HepG2 (cell line): ENCODE results near the gene ANKRD29. TPM values are rescaled to one million over a fixed set of nuclear protein-coding genes. Genes with fewer than 3 reads are reported as not detected.

Source experiments
- ARNT2 ChIP-seq: sonication (generic); formaldehyde crosslinking; IDR thresholded peaks from 2 replicates; pipeline ENCODE4 v1.8.0; 2022; ENCODE audit warnings: mild to moderate bottlenecking, low read depth, missing genetic modification reagents, moderate library complexity
- ATRX ChIP-seq: sonication (generic); formaldehyde crosslinking; IDR thresholded peaks from 2 replicates; pipeline ENCODE4 v1.4.0; 2020; ENCODE audit warnings: missing genetic modification reagents, borderline replicate concordance
- CBX2 ChIP-seq, 2 experiments: fragments of 200-600 bp in 1 of 2; sonication (generic); formaldehyde crosslinking in 1 of 2; IDR thresholded peaks; 2 replicates each; pipeline versions ENCODE4 v1.7.0 to v1.8.1; 2018 to 2022; ENCODE audit warnings: low read depth in 2 of 2, low read length in 1 of 2, mild to moderate bottlenecking in 1 of 2, missing genetic modification reagents in 1 of 2
- CCDC6 ChIP-seq: sonication (generic); formaldehyde crosslinking; IDR thresholded peaks from 2 replicates; pipeline ENCODE4 v1.8.1; 2022; ENCODE audit warnings: mild to moderate bottlenecking, missing genetic modification reagents, moderate library complexity
- HCFC1 ChIP-seq: fragments of 150-350 bp; IDR thresholded peaks from 2 replicates; pipeline ENCODE4 v1.6.1; 2014; ENCODE audit warnings: low read depth, low read length
- HNRNPH1 ChIP-seq: fragments of 200-400 bp; formaldehyde crosslinking; optimal IDR thresholded peaks from 2 replicates; pipeline ENCODE3; 2017; ENCODE audit warnings: mild to moderate bottlenecking, low read depth, low read length
- JARID2 ChIP-seq: sonication (generic); formaldehyde crosslinking; IDR thresholded peaks from 2 replicates; pipeline ENCODE4 v1.8.1; 2023; ENCODE audit warnings: missing genetic modification reagents, inconsistent platforms; ENCODE audit not compliant: insufficient replicate concordance
- KDM5B ChIP-seq: sonication (generic); formaldehyde crosslinking; IDR thresholded peaks from 2 replicates; pipeline ENCODE4 v1.4.0; 2020; ENCODE audit warnings: missing genetic modification reagents, mild to moderate bottlenecking, borderline replicate concordance
- KDM6A ChIP-seq: IDR thresholded peaks from 2 replicates; pipeline ENCODE4 v1.6.1; 2016; ENCODE audit warnings: low read depth
- NFATC3 ChIP-seq: sonication (generic); formaldehyde crosslinking; IDR thresholded peaks from 2 replicates; pipeline ENCODE4 v1.5.1; 2020; ENCODE audit warnings: mild to moderate bottlenecking, missing genetic modification reagents
- NFIC ChIP-seq: IDR thresholded peaks from 2 replicates; pipeline ENCODE4 v1.6.1; 2012; ENCODE audit warnings: mild to moderate bottlenecking, low read length, inconsistent platforms
- STAG1 ChIP-seq: sonication (generic); formaldehyde crosslinking; IDR thresholded peaks from 2 replicates; pipeline ENCODE4 v1.4.0; 2020; ENCODE audit warnings: missing genetic modification reagents
- TBP ChIP-seq: sonication (generic); formaldehyde crosslinking; IDR thresholded peaks from 2 replicates; pipeline ENCODE4 v1.5.0; 2020; ENCODE audit warnings: missing genetic modification reagents
- U2AF2 ChIP-seq: fragments of 200-400 bp; formaldehyde crosslinking; IDR thresholded peaks from 2 replicates; pipeline ENCODE4 v1.6.1; 2017; ENCODE audit warnings: low read depth, mild to moderate bottlenecking, low read length
- ZNF10 ChIP-seq: sonication (generic); formaldehyde crosslinking; IDR thresholded peaks from 2 replicates; pipeline ENCODE4 v1.4.0; 2020; ENCODE audit warnings: mild to moderate bottlenecking, low read depth, missing genetic modification reagents, borderline replicate concordance
- ZNF225 ChIP-seq: sonication (generic); formaldehyde crosslinking; IDR thresholded peaks from 2 replicates; pipeline ENCODE4 v1.4.0; 2020; ENCODE audit warnings: mild to moderate bottlenecking, missing genetic modification reagents
- ZNF350 ChIP-seq: sonication (generic); formaldehyde crosslinking; IDR thresholded peaks from 2 replicates; pipeline ENCODE4 v1.4.0; 2020; ENCODE audit warnings: mild to moderate bottlenecking, low read depth, missing genetic modification reagents, borderline replicate concordance
- ZNF7 ChIP-seq: IDR thresholded peaks from 2 replicates; pipeline ENCODE4 v1.6.1; 2016; ENCODE audit warnings: missing biosample characterization, missing genetic modification reagents
- ZNF777 ChIP-seq: sonication (generic); formaldehyde crosslinking; IDR thresholded peaks from 2 replicates; pipeline ENCODE4 v1.4.0; 2020; ENCODE audit warnings: missing genetic modification reagents
- ZNF839 ChIP-seq: sonication (generic); formaldehyde crosslinking; IDR thresholded peaks from 2 replicates; pipeline ENCODE4 v1.4.0; 2020; ENCODE audit warnings: missing genetic modification reagents, mild to moderate bottlenecking, borderline replicate concordance
- ZNF891 ChIP-seq: sonication (generic); formaldehyde crosslinking; IDR thresholded peaks from 2 replicates; pipeline ENCODE4 v1.5.0; 2020; ENCODE audit warnings: mild to moderate bottlenecking, missing genetic modification reagents
- polyA plus RNA-seq, 8 experiments: library from polyadenylated mRNA; depleted of rRNA in 3 of 8; stranded (reverse) in 7 of 8; unstranded in 1 of 8; fragments of >200 nt; fragmentation: Illumina TruSeq in 4 of 8; extraction: Trizol in 4 of 8; gene quantifications; 2 replicates each; pipeline versions ENCODE4 v1.2.1 to v1.2.3, GENCODE V29; 2011 to 2016; ENCODE audit warnings: low read depth in 4 of 8, missing spikeins in 1 of 8, mixed read lengths in 1 of 8; ENCODE audit not compliant: insufficient read depth in 1 of 8
- total RNA-seq, 5 experiments: library from RNA; depleted of rRNA; stranded (reverse); fragments of >200 nt; fragmentation: Illumina TruSeq; extraction: Trizol; gene quantifications; 2 replicates each; pipeline ENCODE4 v1.2.3, GENCODE V29; 2016; ENCODE audit warnings: low read depth in 1 of 5
- TF ChIP-seq, protein P1 (sequence below): sonication (generic); formaldehyde crosslinking; IDR thresholded peaks from 2 replicates; pipeline ENCODE4 v1.4.0; 2020; ENCODE audit warnings: mild to moderate bottlenecking, low read depth, missing genetic modification reagents
- TF ChIP-seq, protein P2 (sequence below): sonication (generic); formaldehyde crosslinking; IDR thresholded peaks from 2 replicates; pipeline ENCODE4 v1.4.0; 2020; ENCODE audit warnings: missing genetic modification reagents, borderline replicate concordance
- TF ChIP-seq, protein P3 (sequence below): sonication (generic); formaldehyde crosslinking; conservative IDR thresholded peaks from 2 replicates; pipeline ENCODE4 v1.8.0; 2022; ENCODE audit warnings: mild to moderate bottlenecking, moderate library complexity, missing genetic modification reagents

Gene ANKRD29
- total and polyA plus RNA-seq, 2 of the 13 experiments (the other 11 are each of a cell fraction or from before 2014, with no cell fraction given) = not detected

DNA sequence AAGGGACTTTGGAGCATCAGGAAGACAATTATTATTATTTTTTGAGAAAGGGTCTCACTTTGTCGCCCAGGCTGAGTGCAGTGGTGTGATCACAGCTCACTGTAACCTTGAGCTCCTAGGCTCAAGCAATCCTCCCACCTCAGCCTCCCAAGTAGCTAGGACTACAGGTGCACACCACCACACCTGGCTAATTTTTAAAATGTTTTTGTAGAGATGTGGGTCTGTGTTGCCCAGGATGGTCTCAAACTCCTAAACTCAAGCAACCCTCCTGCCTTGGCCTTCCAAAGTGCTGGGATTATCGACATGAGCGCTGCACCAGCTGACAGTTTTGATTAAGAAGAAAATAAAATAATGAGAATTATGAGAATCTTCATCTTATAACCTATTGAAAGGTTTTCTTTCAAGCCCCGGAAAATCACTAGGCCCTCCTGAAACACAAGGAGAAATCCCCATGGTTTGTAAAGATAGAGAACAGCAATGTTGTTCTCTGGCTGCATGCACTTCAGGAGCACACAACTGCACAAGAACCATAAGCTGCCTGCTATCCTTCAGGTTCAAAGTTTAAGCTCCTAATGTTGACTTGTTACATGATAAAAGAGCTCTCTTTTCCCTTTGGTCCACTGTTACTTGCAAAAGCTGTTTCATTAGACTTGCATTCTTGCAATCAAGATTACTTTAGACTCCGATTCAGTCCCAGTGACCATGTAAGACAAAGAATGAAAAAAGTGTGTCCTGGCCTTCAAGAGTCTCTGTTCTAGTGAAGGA lies 93.2 kb downstream of the ANKRD29 start (continued):
- TF ChIP-seq U2AF2 = no peak
- TF ChIP-seq NFATC3 = no peak
- no peak for TF ChIP-seq ARNT2 (CRISPR knock-in tag)
- no peak for TF ChIP-seq ZNF891 (CRISPR knock-in tag)
- no peak for TF ChIP-seq ZNF225 (CRISPR knock-in tag)
- no peak for TF ChIP-seq ZNF10
- TF ChIP-seq NFIC = no peak
- no peak for TF ChIP-seq STAG1 (CRISPR knock-in tag)
- TF ChIP-seq ZNF839 = no peak
- TF ChIP-seq ATRX (CRISPR knock-in tag) = no peak
- no peak for TF ChIP-seq TBP (CRISPR knock-in tag)
- no peak for TF ChIP-seq ZNF350
- no peak for TF ChIP-seq ZNF777 (CRISPR knock-in tag)
- no peak for TF ChIP-seq ZNF7
- no peak for TF ChIP-seq HCFC1
- TF ChIP-seq CBX2 (IDR thresholded peaks at IDR 0.05; ENCODE audit: low read depth, low read length) = no peak
- no peak for TF ChIP-seq CBX2 (CRISPR knock-in tag; IDR thresholded peaks at IDR 0.05; ENCODE audit: low read depth)
- TF ChIP-seq, protein P1, sequence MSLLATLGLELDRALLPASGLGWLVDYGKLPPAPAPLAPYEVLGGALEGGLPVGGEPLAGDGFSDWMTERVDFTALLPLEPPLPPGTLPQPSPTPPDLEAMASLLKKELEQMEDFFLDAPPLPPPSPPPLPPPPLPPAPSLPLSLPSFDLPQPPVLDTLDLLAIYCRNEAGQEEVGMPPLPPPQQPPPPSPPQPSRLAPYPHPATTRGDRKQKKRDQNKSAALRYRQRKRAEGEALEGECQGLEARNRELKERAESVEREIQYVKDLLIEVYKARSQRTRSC (CRISPR knock-in tag) = no peak
- TF ChIP-seq, protein P2, sequence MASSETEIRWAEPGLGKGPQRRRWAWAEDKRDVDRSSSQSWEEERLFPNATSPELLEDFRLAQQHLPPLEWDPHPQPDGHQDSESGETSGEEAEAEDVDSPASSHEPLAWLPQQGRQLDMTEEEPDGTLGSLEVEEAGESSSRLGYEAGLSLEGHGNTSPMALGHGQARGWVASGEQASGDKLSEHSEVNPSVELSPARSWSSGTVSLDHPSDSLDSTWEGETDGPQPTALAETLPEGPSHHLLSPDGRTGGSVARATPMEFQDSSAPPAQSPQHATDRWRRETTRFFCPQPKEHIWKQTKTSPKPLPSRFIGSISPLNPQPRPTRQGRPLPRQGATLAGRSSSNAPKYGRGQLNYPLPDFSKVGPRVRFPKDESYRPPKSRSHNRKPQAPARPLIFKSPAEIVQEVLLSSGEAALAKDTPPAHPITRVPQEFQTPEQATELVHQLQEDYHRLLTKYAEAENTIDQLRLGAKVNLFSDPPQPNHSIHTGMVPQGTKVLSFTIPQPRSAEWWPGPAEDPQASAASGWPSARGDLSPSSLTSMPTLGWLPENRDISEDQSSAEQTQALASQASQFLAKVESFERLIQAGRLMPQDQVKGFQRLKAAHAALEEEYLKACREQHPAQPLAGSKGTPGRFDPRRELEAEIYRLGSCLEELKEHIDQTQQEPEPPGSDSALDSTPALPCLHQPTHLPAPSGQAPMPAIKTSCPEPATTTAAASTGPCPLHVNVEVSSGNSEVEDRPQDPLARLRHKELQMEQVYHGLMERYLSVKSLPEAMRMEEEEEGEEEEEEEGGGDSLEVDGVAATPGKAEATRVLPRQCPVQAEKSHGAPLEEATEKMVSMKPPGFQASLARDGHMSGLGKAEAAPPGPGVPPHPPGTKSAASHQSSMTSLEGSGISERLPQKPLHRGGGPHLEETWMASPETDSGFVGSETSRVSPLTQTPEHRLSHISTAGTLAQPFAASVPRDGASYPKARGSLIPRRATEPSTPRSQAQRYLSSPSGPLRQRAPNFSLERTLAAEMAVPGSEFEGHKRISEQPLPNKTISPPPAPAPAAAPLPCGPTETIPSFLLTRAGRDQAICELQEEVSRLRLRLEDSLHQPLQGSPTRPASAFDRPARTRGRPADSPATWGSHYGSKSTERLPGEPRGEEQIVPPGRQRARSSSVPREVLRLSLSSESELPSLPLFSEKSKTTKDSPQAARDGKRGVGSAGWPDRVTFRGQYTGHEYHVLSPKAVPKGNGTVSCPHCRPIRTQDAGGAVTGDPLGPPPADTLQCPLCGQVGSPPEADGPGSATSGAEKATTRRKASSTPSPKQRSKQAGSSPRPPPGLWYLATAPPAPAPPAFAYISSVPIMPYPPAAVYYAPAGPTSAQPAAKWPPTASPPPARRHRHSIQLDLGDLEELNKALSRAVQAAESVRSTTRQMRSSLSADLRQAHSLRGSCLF (CRISPR knock-in tag) = no peak
- TF ChIP-seq CCDC6 = no peak
- no peak for TF ChIP-seq JARID2
- 0 out of 2 replicates have a peak, but pooled peaks have one; percentile 52 for TF ChIP-seq KDM6A (CRISPR knock-in tag)
- TF ChIP-seq, protein P3, sequence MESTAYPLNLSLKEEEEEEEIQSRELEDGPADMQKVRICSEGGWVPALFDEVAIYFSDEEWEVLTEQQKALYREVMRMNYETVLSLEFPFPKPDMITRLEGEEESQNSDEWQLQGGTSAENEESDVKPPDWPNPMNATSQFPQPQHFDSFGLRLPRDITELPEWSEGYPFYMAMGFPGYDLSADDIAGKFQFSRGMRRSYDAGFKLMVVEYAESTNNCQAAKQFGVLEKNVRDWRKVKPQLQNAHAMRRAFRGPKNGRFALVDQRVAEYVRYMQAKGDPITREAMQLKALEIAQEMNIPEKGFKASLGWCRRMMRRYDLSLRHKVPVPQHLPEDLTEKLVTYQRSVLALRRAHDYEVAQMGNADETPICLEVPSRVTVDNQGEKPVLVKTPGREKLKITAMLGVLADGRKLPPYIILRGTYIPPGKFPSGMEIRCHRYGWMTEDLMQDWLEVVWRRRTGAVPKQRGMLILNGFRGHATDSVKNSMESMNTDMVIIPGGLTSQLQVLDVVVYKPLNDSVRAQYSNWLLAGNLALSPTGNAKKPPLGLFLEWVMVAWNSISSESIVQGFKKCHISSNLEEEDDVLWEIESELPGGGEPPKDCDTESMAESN (CRISPR knock-in tag) = no peak
- no peak for TF ChIP-seq HNRNPH1
- TF ChIP-seq KDM5B (CRISPR knock-in tag) = no peak
